Measurements from ENCODE around the gene PDE4B.

- TF ChIP-seq CTCF (IDR thresholded peaks at IDR 0.05) (no peak), POLR2A (IDR thresholded peaks at IDR 0.05) (no peak), EP300 (IDR thresholded peaks at IDR 0.05) (no peak)
Observed at GRCh38 chr1:66044912-66045311, 252.2 kb downstream of the PDE4B start.

Data from sigmoid colon (tissue), 4 donors.